Measurements from ENCODE around the gene DNAH1.
"Not testable (repeated sequence)": the region's sequence is repeated elsewhere in the genome, so short reads cannot be mapped to it uniquely, and the experiment has no call there.

DNAH1 gene

GRCh38 chr3:52331091-52331490 lies 15.0 kb downstream of the DNAH1 start:
- no peak for DNase-seq (ENCODE audit: low read depth in 4 of 4, low spot score in 1 of 4)

DNA sequence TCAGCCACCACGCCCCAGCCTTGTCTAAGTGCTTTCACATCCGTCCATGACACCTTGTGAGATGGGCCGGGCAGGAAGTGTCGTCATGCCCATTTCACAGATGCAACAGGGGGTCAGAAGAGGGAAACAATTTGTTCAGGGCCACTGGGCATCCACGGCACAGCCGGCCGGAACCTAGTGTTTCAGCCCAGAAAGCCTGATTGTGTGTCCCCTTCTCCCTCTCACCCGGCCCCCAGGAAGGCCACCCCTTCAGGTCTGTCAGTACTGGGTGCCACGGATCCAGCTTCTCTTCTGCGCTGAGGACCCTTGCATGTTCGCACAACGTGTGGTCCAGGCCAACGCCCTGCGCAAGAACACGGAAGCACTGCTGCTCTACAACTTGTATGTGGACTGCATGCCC lies 15.8 kb downstream of the DNAH1 start:
- no peak for DNase-seq (ENCODE audit: low read depth in 4 of 4, low spot score in 1 of 4)

- no peak for DNase-seq (ENCODE audit: low read depth in 4 of 4, low spot score in 1 of 4)
Measured at GRCh38 chr3:52333869-52334557, 17.9 kb downstream of the DNAH1 start.

DNA sequence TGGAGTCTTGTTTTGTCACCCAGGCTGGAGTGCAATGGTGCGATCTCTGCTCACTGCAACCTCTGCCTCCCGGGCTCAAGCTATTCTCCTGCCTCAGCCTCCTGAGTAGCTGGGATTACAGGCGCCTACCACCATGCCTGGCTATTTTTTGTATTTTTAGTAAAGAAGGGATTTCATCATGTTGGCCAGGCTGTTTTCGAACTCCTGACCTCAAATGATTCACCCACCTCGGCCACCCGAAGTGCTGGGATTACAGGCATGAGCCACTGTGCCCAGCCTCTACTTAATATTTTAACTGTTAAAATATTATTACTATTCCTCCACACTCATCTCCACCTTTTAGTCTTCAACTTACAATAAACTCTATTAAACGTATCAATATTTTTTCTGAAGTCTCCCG lies 22.0 kb downstream of the DNAH1 start:
- DNase-seq (ENCODE audit: low read depth in 4 of 4, low spot score in 1 of 4): not testable (repeated sequence)

DNA sequence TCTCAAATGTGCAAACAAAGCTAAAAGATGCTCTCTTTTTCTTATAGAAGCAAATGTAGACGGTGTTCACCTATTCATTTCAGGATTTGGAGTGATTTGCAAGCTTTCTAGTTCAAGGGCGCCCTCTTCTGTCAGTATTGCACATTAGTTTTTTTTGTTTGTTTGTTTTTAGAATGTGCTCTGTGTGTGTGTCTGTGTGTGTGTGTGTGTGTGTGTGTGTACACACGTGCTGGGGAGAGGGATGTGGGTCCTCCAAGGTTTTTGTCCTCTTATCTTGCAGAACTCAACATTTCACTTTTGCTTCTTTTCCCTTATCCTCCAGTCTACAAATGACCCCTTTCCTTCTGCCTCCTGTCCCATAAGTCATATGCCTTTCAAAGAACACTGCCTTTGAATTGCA lies 23.5 kb downstream of the DNAH1 start:
- peak in 2 of 4 experiments; percentile 8 to 13 for DNase-seq (ENCODE audit: low read depth in 4 of 4, low spot score in 1 of 4)

GRCh38 chr3:52341123-52341522 lies 25.0 kb downstream of the DNAH1 start:
- DNase-seq (ENCODE audit: low read depth in 4 of 4, low spot score in 1 of 4): no peak

DNA sequence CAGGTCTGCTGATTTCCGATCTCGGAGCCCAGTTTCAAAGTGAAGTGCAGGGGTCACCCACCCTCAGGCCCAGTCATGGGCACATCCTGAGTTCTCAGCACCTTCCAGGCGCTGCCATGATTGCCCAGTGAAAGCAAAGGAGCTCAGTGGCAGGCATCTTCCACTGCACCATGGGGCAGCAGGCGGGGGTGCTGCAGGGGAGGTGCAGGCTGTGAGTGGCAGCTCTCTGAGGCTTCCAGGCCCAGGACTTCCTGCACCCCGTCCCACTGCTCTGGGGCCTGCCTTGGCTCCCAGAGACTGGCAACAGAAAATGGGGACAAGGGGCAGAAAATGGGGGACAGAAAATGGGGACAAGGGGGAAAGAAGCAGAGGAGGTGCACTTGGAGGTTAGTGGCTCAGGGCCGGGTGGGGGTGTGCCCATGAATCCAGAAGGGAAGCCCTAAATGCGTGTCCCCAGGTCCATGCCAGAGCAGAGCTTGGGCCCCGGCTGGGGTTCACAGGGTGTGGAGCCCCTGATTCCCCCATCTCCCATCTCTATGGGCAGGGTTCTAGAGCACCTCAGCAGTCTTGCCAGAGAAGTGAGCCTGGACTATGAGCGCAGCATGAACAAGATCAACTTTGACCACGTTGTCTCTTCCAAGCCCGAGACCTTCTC lies 28.0 kb downstream of the DNAH1 start:
- no peak for DNase-seq (ENCODE audit: low read depth in 4 of 4, low spot score in 1 of 4)

GRCh38 chr3:52345521-52346109 lies 29.5 kb downstream of the DNAH1 start:
- DNase-seq (ENCODE audit: low read depth in 4 of 4, low spot score in 1 of 4): no peak

GRCh38 chr3:52346623-52347530 lies 30.8 kb downstream of the DNAH1 start:
- no peak for DNase-seq (ENCODE audit: low read depth in 4 of 4, low spot score in 1 of 4)

DNA sequence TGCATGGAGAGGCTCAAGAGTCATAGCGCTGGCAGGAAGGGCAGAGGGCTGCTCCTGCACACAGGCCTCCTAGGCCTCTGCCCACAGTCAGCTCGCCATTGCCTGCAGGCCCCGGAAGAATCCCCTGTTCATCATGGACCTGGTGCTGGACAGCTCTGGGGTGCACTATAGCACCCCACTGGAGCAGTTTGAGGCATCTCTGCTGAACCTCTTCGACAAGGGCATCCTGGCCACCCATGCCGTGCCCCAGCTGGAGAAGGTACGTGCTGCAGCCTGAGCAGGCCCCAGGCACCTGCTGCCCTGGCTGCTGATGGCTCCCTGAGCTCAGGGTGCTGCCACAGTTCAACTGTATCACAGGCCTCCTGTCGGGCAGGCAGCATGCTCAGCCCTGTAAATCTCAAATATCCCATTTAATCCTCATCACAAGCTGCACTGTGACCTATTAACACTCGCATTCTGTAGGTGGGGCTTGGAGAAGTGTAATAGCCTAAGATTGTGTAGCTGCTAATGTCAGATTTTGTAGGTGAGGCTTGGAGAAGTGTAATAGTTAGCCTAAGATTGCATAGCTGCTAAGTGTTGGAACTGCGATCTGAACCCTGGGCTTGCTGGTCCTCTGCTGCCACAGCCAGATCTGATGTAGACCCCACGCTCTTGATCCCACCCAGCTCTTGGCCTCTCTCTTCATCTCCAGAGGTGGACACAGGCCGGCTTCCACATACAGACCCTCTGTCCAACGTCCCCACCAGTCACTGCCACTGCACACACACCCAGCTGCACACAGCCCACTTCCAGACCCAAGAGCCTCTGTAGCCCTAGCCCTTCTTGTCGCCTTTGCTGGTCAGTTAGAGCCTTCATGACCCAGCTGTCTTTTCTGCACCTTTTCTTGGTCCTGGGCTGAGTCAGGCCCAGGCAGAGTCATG lies 31.9 kb downstream of the DNAH1 start:
- no peak for DNase-seq (ENCODE audit: low read depth in 4 of 4, low spot score in 1 of 4)

DNA sequence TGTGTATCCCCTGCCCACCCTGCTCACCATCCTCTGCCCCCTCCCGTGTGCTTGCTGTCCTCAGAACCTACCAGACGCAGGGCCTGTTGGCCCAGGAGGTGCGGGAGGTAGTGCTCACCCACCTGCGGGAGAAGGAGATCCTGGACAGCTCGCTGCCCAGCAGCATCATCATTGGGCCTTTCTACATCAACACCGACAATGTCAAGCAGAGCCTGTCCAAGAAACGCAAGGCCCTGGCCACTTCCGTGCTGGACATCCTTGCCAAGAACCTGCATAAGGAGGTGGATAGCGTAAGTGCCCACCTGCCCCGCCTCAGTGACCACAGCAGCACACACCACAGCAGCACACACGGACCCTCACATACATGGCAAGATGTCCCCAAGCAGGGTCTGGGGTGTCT lies 33.0 kb downstream of the DNAH1 start:
- DNase-seq (ENCODE audit: low read depth in 4 of 4, low spot score in 1 of 4): no peak

DNA sequence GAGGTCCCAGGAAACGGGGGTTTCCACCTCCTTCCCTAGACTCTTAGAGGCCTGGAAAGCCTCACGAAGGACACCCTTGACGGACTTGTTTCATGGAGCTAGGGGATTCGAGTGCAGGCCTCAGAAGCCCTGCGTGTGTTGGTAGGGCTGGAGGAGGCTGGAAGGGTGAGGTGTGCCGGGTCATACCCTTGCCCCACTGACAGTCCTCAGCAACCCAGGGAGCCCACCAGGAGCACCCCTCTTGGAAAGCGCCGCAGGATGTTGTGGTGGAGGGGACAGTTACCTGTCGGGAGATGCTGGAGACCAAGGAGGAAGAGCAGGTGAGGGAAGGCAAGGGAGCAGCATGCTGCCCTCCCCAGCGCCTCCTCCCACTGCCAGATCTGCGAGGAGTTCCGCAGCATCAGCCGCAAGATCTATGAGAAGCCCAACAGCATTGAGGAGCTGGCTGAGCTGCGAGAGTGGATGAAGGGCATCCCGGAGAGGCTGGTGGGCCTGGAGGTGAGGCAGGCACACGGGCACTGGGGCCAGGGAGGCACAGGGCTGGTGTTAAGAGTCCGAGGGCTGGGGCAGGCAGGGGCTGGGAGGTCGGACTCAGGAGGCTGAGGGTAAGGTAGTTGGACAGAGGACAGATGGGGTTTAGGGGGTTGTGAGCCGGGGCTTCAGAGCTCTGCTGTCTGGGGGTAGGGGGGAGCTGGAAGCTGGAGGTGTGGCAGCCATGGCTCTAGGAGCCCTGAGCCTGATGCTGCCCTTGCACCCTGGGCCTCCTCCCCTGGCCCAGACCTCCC lies 33.7 kb downstream of the DNAH1 start:
- no peak for DNase-seq (ENCODE audit: low read depth in 4 of 4, low spot score in 1 of 4)

DNA sequence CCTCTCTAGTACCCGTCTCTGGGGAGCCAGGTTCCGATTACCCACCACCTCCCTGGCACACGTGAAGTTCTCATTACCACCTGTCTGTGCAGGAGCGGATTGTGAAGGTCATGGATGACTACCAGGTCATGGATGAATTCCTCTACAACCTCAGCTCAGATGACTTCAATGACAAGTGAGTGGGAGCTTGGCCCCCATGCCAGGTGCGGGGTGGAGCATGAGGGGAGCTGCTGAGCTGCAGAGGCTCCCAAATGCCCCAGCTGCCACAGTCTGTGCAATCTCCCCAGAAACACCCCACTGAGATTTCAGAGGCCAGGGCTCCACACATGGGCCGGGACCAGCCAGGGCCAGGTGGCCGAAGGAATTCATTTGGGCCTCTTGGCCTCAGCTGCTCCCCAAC lies 34.3 kb downstream of the DNAH1 start:
- no peak for DNase-seq (ENCODE audit: low read depth in 4 of 4, low spot score in 1 of 4)

DNA sequence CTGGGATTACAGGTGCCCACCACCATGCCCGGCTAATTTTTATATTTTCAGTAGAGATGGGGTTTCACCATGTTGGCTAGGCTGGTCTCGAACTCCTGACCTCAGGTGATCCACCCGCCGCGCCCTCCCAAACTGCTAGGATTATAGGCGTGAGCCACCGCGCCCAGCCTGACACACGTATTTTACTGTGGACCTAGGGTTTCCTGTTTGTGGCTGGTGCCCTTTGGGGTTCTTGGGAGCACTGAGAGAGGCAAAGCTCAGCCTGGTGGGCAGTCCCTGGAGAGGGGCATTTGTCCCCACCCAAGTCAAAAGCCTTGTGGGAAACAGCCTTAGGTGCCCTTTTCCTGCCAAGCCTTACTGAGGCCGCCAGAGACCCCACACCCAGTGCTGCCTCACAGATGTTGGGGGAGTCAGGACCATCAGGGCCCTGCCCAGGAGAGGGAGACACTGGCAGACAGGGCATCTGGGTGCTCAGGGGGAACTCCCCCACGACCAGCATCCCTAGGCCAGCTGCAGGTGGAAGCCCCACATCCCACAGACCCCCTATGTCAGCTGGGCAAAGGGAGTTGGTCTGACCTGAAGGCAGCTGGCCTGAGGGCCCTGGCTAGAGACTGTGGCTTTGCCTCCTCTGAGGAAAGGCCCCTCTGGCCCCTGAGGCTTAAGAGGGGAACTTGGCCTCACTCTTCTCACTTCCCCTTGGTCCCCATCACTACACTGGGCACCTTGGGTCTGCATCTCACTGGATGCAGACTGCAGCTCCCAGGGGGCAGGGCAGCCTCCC lies 35.1 kb downstream of the DNAH1 start:
- no peak for DNase-seq (ENCODE audit: low read depth in 4 of 4, low spot score in 1 of 4)

DNA sequence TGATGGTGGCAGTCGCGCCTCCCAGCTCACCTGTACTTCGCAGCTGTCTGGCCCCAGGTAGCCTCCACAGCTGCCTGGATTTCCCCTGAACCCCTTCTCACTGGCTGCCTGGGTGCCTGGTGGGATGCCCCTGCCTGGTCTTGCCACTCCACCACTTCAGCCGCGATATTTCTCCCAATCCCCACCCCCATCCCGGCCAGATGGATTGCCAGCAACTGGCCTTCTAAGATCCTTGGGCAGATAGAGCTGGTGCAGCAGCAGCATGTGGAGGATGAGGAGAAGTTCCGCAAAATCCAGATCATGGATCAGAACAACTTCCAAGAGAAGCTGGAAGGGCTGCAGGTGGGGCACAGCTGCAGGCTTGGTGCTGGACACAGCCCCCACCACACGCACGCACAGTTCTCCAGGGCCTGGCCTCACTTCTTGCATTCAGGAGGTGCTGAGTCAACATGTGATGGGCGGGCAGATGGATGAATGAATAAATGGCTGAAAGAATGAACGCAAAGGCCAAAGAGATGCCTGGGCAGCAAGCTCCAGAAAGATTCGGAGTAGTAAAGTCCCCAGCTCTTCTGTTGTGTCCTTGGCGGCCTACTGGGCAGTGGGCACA lies 35.7 kb downstream of the DNAH1 start:
- DNase-seq (ENCODE audit: low read depth in 4 of 4, low spot score in 1 of 4): no peak

- DNase-seq (ENCODE audit: low read depth in 4 of 4, low spot score in 1 of 4): no peak
Measured at GRCh38 chr3:52352566-52352965, 36.4 kb downstream of the DNAH1 start.

DNA sequence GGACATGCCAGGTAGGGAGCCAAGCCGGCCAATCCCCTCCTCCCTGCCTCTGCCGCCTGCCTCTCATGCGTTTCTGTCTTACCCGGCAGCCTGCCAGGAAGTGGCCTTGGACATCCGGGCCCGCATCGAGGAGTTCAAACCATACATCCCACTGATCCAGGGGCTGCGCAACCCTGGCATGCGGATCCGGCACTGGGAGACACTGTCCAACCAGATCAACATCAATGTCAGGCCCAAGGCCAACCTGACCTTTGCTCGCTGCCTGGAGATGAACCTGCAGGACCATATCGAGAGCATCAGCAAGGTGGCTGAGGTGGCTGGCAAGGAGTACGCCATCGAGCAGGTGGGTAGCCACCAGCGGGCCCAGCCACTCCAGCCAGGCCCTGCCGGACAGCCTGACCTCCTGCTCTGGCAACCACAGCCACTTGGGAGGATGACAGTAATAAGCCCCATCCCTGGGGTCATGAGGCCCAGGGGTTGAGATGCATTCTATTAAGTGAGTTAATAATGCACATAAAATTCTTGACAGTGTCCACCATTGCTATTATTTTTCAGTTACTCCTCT lies 37.3 kb downstream of the DNAH1 start:
- DNase-seq (ENCODE audit: low read depth in 4 of 4, low spot score in 1 of 4): no peak

GRCh38 chr3:52354676-52355075 lies 38.6 kb downstream of the DNAH1 start:
- no peak for DNase-seq (ENCODE audit: low read depth in 4 of 4, low spot score in 1 of 4)

All from stimulated activated CD4-positive, alpha-beta T cell treated with anti-CD3 and anti-CD28 coated beads, Interleukin-1b, Interleukin-23, amount 100 ng/mL, for 24 hours (primary cell).